Peyer's patch (tissue), 4 donors: ENCODE measurements around the gene CCDC154. TPM values are rescaled to one million over a fixed set of nuclear protein-coding genes. Genes with fewer than 3 reads are reported as not detected.
"Not testable (repeated sequence)": the region's sequence is repeated elsewhere in the genome, so short reads cannot be mapped to it uniquely, and the experiment has no call there.

Source experiments
- DNase-seq, 3 donors: peaks; one replicate each; pipeline ENCODE4 v3.0.0-alpha.2; 2017 to 2019
- H3K27ac ChIP-seq, 4 donors: fragments of 200-600 bp; sonication (generic); one replicate each; pipeline ENCODE4 v1.5.1; 2016 to 2019
- H3K27me3 ChIP-seq, 2 donors: fragments of 200-600 bp; sonication (generic); one replicate each; pipeline ENCODE4 v1.5.1; 2019
- H3K36me3 ChIP-seq, 3 donors: fragments of 200-600 bp; sonication (generic); one replicate each; pipeline ENCODE4 v1.5.1; 2016 to 2019
- H3K4me1 ChIP-seq, 4 donors: fragments of 200-600 bp; sonication (generic); one replicate each; pipeline ENCODE4 v1.5.1; 2016 to 2019
- H3K4me3 ChIP-seq, 4 donors: fragments of 200-600 bp; sonication (generic); 1 replicate in 3 of 4; 2 replicates in 1 of 4; pipeline ENCODE4 v1.5.1; 2016 to 2019; ENCODE audit warnings: mild to moderate bottlenecking in 1 of 4
- H3K9me3 ChIP-seq, 4 donors: fragments of 200-600 bp; sonication (generic); one replicate each; pipeline ENCODE4 v1.5.1; 2016 to 2019; ENCODE audit warnings: mild to moderate bottlenecking in 1 of 4
- POLR2A ChIP-seq, 2 donors: fragments of 450-650 bp; IDR thresholded peaks; one replicate each; pipeline ENCODE4 v1.5.1; 2017; ENCODE audit warnings: antibody characterized with exemption in 2 of 2, mild to moderate bottlenecking in 2 of 2, moderate library complexity in 2 of 2
- total RNA-seq, 4 donors: library from RNA; depleted of rRNA; stranded (reverse); fragments of >200 nt; gene quantifications; one replicate each; pipeline ENCODE4 v1.1.0, GENCODE V29; 2016
- TF ChIP-seq, protein P1 (sequence below), 6 experiments: fragments of 450-650 bp in 4 of 6; fragments of 200-600 bp in 2 of 6; sonication (generic) in 1 of 6; IDR thresholded peaks; one replicate each; pipeline ENCODE4 v1.5.1; 2017 to 2019; ENCODE audit warnings: antibody characterized with exemption in 6 of 6, mild to moderate bottlenecking in 3 of 6, moderate library complexity in 1 of 6

The CCDC154 gene
- total RNA-seq, 4 donors from 2014 or later = 0.47 to 23.1 (median 0.73) TPM

DNA sequence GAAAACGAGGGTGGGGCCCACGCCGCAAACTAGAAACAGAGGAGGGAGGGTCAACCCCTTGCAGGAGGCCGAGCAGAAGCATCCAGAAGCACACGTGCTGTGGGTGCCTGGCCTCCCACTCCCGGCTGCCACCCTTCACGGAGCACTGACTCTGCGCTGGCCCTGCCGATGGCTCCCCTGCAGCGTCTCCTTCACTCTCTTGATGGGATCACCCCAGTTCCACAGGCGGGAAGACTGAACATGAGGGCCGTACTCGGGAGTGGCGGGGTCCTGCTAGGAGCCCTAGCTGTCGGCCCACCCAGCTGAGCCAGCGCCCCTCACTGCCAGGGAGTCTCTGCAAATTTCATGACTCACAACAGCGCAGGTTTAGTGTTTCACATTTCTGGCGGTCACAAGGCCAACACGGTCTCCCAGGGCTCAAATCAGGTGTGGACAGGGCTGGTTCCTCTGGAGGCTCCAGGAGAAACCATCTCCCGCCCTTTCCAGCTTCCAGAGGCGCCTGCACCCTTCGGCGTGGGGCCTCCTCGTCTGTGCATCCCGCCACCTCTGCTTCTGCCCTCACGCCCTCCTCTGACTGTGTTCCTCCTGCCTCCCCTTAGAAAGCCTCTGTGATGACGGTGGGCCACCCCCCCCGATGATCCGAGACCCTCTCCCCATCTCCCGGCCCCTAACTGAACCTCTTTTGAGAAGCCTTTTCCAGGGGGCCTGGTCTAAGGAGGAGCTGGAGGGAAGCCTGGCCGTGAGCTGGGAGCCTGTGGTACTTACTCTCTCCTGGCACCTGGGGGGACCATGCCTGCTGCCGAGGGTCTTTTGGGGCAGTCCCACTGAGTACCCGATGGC lies 42.4 kb upstream of the CCDC154 start:
- no peak for DNase-seq
- Histone ChIP-seq H3K36me3 (no peaks in the 10 kb centered on the region), H3K27me3 (no peaks in the 10 kb centered on the region), H3K4me1 (no peaks in the 10 kb centered on the region), H3K9me3 (no peaks in the 10 kb centered on the region), H3K27ac (no peak overlapping the region), H3K4me3 (no peak overlapping the region)
- no peak for TF ChIP-seq POLR2A (IDR thresholded peaks at IDR 0.05)
- TF ChIP-seq, protein P1, sequence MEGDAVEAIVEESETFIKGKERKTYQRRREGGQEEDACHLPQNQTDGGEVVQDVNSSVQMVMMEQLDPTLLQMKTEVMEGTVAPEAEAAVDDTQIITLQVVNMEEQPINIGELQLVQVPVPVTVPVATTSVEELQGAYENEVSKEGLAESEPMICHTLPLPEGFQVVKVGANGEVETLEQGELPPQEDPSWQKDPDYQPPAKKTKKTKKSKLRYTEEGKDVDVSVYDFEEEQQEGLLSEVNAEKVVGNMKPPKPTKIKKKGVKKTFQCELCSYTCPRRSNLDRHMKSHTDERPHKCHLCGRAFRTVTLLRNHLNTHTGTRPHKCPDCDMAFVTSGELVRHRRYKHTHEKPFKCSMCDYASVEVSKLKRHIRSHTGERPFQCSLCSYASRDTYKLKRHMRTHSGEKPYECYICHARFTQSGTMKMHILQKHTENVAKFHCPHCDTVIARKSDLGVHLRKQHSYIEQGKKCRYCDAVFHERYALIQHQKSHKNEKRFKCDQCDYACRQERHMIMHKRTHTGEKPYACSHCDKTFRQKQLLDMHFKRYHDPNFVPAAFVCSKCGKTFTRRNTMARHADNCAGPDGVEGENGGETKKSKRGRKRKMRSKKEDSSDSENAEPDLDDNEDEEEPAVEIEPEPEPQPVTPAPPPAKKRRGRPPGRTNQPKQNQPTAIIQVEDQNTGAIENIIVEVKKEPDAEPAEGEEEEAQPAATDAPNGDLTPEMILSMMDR (IDR thresholded peaks at IDR 0.05) = no peak

DNA sequence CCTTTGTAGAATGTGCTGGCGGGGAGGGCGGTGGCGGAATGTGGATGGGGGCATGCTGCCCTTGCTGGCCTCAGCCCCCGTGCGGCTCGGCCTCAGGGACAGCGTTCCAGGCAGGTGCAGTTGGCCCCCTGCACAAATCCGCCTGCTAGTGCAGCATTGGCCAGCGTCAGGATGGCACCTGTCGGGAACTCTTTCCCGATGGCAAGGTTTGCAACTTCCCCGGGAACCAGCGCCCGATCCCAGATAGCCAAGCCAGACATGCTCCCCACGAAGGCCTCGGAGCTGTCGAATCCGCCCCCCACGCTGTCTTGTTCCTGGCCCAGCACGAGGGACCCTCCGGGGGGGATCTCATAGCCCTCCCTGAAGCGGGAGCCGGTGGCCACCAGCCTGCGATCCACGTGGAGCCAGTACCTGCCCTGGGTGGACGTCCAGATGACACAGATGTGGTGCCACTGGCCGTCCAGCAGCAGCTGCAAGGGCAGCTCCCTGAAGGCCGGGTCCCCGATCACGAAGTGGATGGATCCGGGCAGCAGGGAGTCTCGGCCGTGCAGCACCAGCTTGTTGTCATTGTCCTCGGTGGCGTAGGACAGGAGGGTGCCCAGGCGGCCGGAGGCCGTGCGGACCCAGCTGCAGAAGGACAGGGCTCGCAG lies 41.6 kb upstream of the CCDC154 start:
- TF ChIP-seq, protein P1 (IDR thresholded peaks at IDR 0.05) = no peak
- TF ChIP-seq POLR2A (IDR thresholded peaks at IDR 0.05) = no peak
- H3K4me1 ChIP-seq = no peaks in the 10 kb centered on the region
- no peak overlapping the region for H3K4me3 ChIP-seq
- no peaks in the 10 kb centered on the region for H3K36me3 ChIP-seq
- H3K9me3 ChIP-seq = no peaks in the 10 kb centered on the region
- H3K27me3 ChIP-seq = no peaks in the 10 kb centered on the region
- H3K27ac ChIP-seq = no peak overlapping the region
- no peak for DNase-seq

DNA sequence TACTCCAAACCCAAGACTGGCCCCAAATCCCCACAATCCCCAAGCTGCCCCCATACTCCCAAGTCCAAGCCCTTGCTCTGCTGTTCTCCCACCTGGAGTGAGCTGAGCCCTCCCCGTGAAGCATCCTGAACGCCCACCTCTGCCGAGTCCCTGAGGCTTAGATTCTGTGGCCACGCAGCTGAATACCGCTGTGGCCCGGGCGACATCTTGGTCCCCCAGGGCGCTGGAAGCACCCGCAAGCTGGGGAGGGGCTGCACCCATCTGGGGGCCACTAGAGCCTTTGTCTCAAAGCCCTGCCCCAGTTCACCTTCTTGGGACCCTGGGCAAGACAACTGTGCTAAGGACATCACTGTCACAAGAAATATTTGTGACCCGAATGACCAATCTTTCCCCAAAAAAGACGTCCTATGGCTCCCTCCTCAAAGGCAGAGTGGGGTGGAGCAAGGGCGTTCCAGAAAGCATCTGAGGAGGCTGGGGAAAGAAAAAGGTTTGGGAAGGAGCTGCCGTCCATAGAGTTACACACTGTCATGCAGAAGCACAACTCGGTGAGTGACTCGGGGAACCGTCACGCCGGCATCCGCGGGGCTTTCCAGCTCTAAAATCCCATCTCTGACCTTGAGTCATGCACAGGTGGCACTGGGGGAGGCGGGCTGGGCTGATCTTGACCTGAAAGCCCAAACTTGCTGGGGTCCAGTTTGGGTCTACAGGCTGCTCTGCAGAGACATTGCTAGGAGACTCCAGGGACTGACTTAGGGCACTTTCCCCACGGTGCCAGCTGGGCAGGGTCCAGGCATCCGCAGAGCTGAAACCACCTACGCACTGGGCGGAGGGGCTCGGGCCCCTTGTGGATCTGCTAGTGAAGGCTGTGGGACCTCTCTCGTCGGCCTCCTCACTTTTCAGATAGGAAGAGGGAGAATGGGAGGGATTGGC lies 37.8 kb upstream of the CCDC154 start:
- no peak overlapping the region for H3K4me3 ChIP-seq
- no peaks in the 10 kb centered on the region for H3K4me1 ChIP-seq
- H3K27ac ChIP-seq = no peak overlapping the region
- no peaks in the 10 kb centered on the region for H3K9me3 ChIP-seq
- TF ChIP-seq, protein P1 (IDR thresholded peaks at IDR 0.05) = no peak
- DNase-seq = no peak
- H3K27me3 ChIP-seq = no peaks in the 10 kb centered on the region
- H3K36me3 ChIP-seq = no peaks in the 10 kb centered on the region

DNA sequence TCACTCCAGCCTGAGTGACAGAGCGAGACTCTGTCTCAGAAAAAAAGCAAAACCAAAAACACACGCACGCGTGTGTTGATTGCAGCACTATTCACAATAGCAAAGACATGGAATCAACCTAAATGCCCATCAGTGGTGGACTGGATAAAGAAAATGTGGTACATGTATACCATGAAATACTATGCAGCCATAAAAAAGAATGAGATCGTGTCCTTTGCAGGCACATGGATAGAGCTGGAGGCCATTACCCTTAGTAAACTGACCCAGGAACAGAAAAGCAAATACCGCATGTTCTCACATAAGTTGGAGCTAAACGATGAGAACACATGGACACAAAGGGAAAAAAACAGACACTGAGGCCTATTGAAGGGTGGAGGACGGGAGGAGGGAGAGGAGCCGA lies 34.6 kb upstream of the CCDC154 start:
- H3K27me3 ChIP-seq, H3K27ac ChIP-seq, H3K4me3 ChIP-seq, DNase-seq, H3K36me3 ChIP-seq, H3K9me3 ChIP-seq: not testable (repeated sequence)
- H3K4me1 ChIP-seq = peaks cover 0 to 10% (median 0%) of the 10 kb centered on the region in 4 donors

DNA sequence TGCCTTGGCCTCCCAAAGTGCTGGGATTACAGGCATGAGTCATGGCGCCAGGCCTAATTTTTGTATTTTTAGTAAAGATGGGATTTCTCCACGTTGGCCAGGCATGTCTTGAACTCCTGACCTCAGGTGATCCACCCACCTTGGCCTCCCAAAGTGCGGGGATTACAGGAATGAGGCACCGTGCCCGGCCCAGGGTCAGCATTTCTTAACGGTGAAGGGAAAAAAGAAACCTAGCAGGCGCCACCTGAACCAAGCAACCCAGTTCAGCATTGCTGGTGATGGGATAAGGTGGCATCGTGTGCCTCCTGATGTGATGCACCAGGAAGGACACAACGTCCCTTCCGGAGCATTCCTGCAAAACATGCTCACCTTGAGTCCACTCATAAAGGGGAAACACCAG lies 32.7 kb upstream of the CCDC154 start:
- TF ChIP-seq, protein P1 (IDR thresholded peaks at IDR 0.05) = no peak
- no peak for TF ChIP-seq POLR2A (IDR thresholded peaks at IDR 0.05)

More for the DNA sequence above, 32.7 kb upstream of the CCDC154 start:
- Histone ChIP-seq H3K4me3 (no peak overlapping the region), H3K9me3 (no peaks in the 10 kb centered on the region), H3K36me3 (no peaks in the 10 kb centered on the region), H3K27ac (no peak overlapping the region), H3K4me1 (peaks cover 0 to 22% (median 0%) of the 10 kb centered on the region in 4 donors), H3K27me3 (no peaks in the 10 kb centered on the region)
- DNase-seq = no peak
